ENCODE results near the gene ENHO.

DNA sequence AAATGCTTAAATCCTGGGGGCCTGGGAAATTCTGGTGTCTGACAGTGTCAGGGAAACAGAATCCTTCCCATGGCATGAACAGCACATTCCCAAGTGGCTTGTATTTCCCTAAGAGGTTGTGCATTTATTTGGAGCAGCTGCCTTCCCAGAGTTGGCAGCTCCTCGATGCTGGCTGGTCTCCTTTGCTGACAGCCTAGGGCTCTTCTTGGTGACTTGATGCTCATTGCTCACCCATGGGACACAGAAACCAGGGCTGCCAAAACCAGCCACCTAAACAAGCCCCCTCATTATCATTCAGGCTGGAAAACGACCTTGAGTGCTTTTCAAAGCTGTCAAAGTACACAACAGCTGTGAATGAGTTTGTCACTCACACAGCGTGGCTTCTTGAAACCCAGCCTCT is 24.2 kb downstream of the ENHO start:
- TF ChIP-seq, protein P1, sequence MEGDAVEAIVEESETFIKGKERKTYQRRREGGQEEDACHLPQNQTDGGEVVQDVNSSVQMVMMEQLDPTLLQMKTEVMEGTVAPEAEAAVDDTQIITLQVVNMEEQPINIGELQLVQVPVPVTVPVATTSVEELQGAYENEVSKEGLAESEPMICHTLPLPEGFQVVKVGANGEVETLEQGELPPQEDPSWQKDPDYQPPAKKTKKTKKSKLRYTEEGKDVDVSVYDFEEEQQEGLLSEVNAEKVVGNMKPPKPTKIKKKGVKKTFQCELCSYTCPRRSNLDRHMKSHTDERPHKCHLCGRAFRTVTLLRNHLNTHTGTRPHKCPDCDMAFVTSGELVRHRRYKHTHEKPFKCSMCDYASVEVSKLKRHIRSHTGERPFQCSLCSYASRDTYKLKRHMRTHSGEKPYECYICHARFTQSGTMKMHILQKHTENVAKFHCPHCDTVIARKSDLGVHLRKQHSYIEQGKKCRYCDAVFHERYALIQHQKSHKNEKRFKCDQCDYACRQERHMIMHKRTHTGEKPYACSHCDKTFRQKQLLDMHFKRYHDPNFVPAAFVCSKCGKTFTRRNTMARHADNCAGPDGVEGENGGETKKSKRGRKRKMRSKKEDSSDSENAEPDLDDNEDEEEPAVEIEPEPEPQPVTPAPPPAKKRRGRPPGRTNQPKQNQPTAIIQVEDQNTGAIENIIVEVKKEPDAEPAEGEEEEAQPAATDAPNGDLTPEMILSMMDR (IDR thresholded peaks at IDR 0.05): no peak
- TF ChIP-seq EZH2 (IDR thresholded peaks at IDR 0.05; ENCODE audit: borderline replicate concordance, insufficient read depth, low read depth, low read length, poor library complexity, severe bottlenecking): no peak

Measured in B cell (primary cell).